ENCODE results near the gene ZNF839. TPM values are rescaled to one million over a fixed set of nuclear protein-coding genes. Genes with fewer than 3 reads are reported as not detected.
"Not testable (repeated sequence)": the region's sequence is repeated elsewhere in the genome, so short reads cannot be mapped to it uniquely, and the experiment has no call there.

Gene ZNF839
- polyA plus RNA-seq, 1 of the 3 experiments (the other 2 are of a cell fraction), result 15.4 TPM

DNA sequence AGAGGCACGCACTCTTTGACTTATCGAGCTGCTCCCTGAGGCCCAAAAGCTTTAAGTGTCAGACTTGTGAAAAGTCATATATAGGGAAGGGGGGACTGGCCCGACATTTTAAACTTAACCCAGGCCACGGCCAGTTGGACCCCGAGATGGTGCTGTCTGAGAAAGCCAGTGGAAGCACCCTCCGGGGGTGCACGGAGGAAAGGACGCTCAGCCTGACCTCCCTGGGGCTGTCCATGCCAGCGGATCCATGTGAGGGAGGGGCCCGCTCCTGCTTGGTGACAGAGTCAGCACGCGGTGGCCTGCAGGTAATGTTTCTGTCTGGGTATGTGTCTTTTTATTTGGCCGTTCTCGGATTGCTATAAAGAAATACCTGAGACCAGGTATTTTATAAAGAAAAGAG lies 7.0 kb downstream of the ZNF839 start:
- Histone ChIP-seq H3F3A (replicated peaks; ENCODE audit: insufficient read depth) (peaks cover 5% of the 10 kb centered on the region), H3K9ac (no peak overlapping the region), H3K79me2 (ENCODE audit: insufficient read depth) (peaks cover 6% of the 10 kb centered on the region; the same call in 1 of the 2 replicates), H3K4me1 (ENCODE audit: control insufficient read depth in 1 of 2, insufficient read depth in 2 of 2, low read depth in 1 of 2, low read length in 1 of 2) (peaks cover 0 to 2% of the 10 kb centered on the region in 2 experiments; a peak in 1 of 4 replicates), H3K27ac (ENCODE audit: low read depth in 2 of 2, low read length in 1 of 2) (no peak overlapping the region), H3K27me3 (ENCODE audit: insufficient read depth) (no peaks in the 10 kb centered on the region), H3K4me2 (no peak overlapping the region), H2AFZ (ENCODE audit: low read depth) (no peak overlapping the region), H3K9me2 (no peaks in the 10 kb centered on the region), H4K20me1 (ENCODE audit: insufficient read depth) (no peaks in the 10 kb centered on the region), H3K9me3 (no peaks in the 10 kb centered on the region), H3K36me3 (replicated peaks in 1 of 2; ENCODE audit: control insufficient read depth in 1 of 2, insufficient read depth in 2 of 2, low read length in 1 of 2) (peaks cover 8 to 11% of the 10 kb centered on the region in 2 experiments), H3K4me3 (ENCODE audit: low read depth in 2 of 2, low read length in 1 of 2) (no peak overlapping the region)
- DNase-seq, result no peak
- WGBS (ENCODE audit: low lambda C conversion rate), result 93% methylated on average over 14 of the region's 14 CpGs
- ChIA-PET POLR2A (no interaction called here), CTCF (interaction anchor here (0.6 kb wide), 1 partner anchor 249 kb away, joined by 3 read pairs; no protein-coding TSS in a partner anchor)
- TF ChIP-seq RAD21 (IDR thresholded peaks at IDR 0.05; ENCODE audit: low read length) (no peak), EP300 (IDR thresholded peaks at IDR 0.05; ENCODE audit: borderline replicate concordance in 1 of 2, low read depth in 1 of 2, low read length in 1 of 2) (no peak)
- TF ChIP-seq, protein P1, sequence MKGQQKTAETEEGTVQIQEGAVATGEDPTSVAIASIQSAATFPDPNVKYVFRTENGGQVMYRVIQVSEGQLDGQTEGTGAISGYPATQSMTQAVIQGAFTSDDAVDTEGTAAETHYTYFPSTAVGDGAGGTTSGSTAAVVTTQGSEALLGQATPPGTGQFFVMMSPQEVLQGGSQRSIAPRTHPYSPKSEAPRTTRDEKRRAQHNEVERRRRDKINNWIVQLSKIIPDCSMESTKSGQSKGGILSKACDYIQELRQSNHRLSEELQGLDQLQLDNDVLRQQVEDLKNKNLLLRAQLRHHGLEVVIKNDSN (IDR thresholded peaks at IDR 0.05; ENCODE audit: borderline replicate concordance, low read depth), result no peak

DNA sequence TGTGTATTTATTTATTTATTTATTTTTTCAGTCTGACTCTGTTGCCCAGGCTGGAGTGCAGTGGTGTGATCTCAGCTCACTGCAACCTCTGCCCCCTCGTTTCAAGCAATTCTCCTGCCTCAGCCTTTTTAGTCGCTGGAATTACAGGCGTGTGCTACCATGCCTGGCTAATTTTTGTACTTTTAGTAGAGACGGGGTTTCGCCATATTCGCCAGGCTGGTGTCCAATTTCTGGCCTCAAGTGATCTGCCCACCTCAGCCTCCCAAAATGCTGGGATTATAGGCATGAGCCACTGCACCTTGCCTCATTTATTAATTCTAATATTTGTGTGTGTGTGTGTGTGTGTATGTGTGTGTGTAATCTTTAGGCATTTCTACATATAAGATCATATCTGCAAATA lies 9.8 kb downstream of the ZNF839 start:
- CTCF ChIA-PET, result interaction anchor here (0.8 kb wide), 1 partner anchor 9 kb away, joined by 5 read pairs; no protein-coding TSS in a partner anchor
- 95% methylated on average over 6 of the region's 6 CpGs for WGBS (ENCODE audit: low lambda C conversion rate)

DNA sequence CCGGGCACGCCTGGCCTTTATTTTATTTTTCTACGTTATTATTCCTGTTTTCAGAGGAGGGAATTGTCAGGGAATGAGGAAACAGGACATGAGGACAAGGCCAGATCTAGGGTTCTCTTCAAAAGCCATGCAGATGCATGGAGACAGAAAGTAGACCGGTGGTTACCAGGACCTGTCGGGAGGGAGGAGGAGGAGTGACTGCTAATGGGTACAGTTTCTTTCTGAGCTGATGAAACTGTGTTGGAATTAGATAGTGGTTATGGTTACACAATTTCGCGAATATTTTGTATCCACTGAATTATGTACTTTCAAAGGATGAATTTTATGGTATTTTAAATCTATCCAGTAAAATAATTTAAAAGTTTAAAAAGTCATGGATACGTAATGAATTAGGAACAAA lies 11.3 kb downstream of the ZNF839 start:
- no peaks in the 10 kb centered on the region for H3K79me2 ChIP-seq (ENCODE audit: insufficient read depth)
- no peak overlapping the region for H3K9ac ChIP-seq
- H3K4me3 ChIP-seq (ENCODE audit: low read depth in 2 of 2, low read length in 1 of 2), result no peak overlapping the region
- no peaks in the 10 kb centered on the region for H3F3A ChIP-seq (replicated peaks; ENCODE audit: insufficient read depth)
- no peak for DNase-seq
- CTCF ChIA-PET, result interaction anchor here (0.7 kb wide), 1 partner anchor 223 kb away, joined by 3 read pairs; no protein-coding TSS in a partner anchor
- H4K20me1 ChIP-seq (ENCODE audit: insufficient read depth), result no peaks in the 10 kb centered on the region
- no peaks in the 10 kb centered on the region for H3K9me3 ChIP-seq
- H2AFZ ChIP-seq (ENCODE audit: low read depth), result no peak overlapping the region
- no peak overlapping the region for H3K27ac ChIP-seq (ENCODE audit: low read depth in 2 of 2, low read length in 1 of 2)
- 89% methylated on average over 8 of the region's 8 CpGs for WGBS (ENCODE audit: low lambda C conversion rate)
- TF ChIP-seq MXI1 (IDR thresholded peaks at IDR 0.05; ENCODE audit: low read depth, low read length), result no peak
- H3K27me3 ChIP-seq (ENCODE audit: insufficient read depth), result no peaks in the 10 kb centered on the region
- H3K4me1 ChIP-seq (ENCODE audit: control insufficient read depth in 1 of 2, insufficient read depth in 2 of 2, low read depth in 1 of 2, low read length in 1 of 2), result no peaks in the 10 kb centered on the region
- H3K36me3 ChIP-seq (replicated peaks in 1 of 2; ENCODE audit: control insufficient read depth in 1 of 2, insufficient read depth in 2 of 2, low read length in 1 of 2), result peaks cover 7 to 11% of the 10 kb centered on the region in 2 experiments
- POLR2A ChIA-PET, result no interaction called here
- no peaks in the 10 kb centered on the region for H3K9me2 ChIP-seq
- no peak overlapping the region for H3K4me2 ChIP-seq

More for the DNA sequence above, 9.8 kb downstream of the ZNF839 start:
- H3K4me1 ChIP-seq (ENCODE audit: control insufficient read depth in 1 of 2, insufficient read depth in 2 of 2, low read depth in 1 of 2, low read length in 1 of 2); H3K4me3 ChIP-seq (ENCODE audit: low read depth in 2 of 2, low read length in 1 of 2); H3K9me2 ChIP-seq; H3K4me2 ChIP-seq; H3K27ac ChIP-seq (ENCODE audit: low read depth in 2 of 2, low read length in 1 of 2); H2AFZ ChIP-seq (ENCODE audit: low read depth); H4K20me1 ChIP-seq (ENCODE audit: insufficient read depth); H3K27me3 ChIP-seq (ENCODE audit: insufficient read depth); H3F3A ChIP-seq (replicated peaks; ENCODE audit: insufficient read depth); H3K9ac ChIP-seq; H3K79me2 ChIP-seq (ENCODE audit: insufficient read depth); H3K9me3 ChIP-seq; DNase-seq: not testable (repeated sequence)
- POLR2A ChIA-PET, result interaction anchor here (1.2 kb wide), 1 partner anchor 9 kb away, joined by 3 read pairs; no protein-coding TSS in a partner anchor
- H3K36me3 ChIP-seq (replicated peaks in 1 of 2; ENCODE audit: control insufficient read depth in 1 of 2, insufficient read depth in 2 of 2, low read length in 1 of 2), result peaks cover 6 to 11% of the 10 kb centered on the region in 2 experiments
